Natural killer cell (primary cell): ENCODE results near the gene LEKR1. TPM values are rescaled to one million over a fixed set of nuclear protein-coding genes. Genes with fewer than 3 reads are reported as not detected.

Source experiments
- ATAC-seq, 3 donors: fragments of 150-1000 bp in 2 of 3; fragments of 200-7000 bp in 1 of 3; cut with Tn5 transposase; 1 replicate in 1 of 3; 2 replicates in 2 of 3; pipeline ENCODE4 v1.10.0; 2021; ENCODE audit warnings: mild to moderate bottlenecking in 2 of 3, moderate library complexity in 2 of 3
- DNase-seq, 2 donors: peaks; one replicate each; pipeline versions ENCODE4 v3.0.0 to v3.0.0-alpha.2; 2013 to 2021; ENCODE audit warnings: mixed read lengths in 1 of 2
- H3K27ac ChIP-seq: one replicate; pipeline ENCODE4 v1.5.1; 2013; ENCODE audit warnings: mild to moderate bottlenecking, low read length
- H3K27me3 ChIP-seq: one replicate; pipeline ENCODE4 v1.6.1; 2013; ENCODE audit warnings: low read length; ENCODE audit not compliant: control insufficient read depth, insufficient read depth
- H3K36me3 ChIP-seq: one replicate; pipeline ENCODE4 v1.6.1; 2013; ENCODE audit warnings: low read length; ENCODE audit not compliant: control insufficient read depth, insufficient read depth
- H3K4me1 ChIP-seq: one replicate; pipeline ENCODE4 v1.6.1; 2013; ENCODE audit warnings: low read length; ENCODE audit not compliant: control insufficient read depth, insufficient read depth
- H3K4me3 ChIP-seq: one replicate; pipeline ENCODE4 v1.5.1; 2013; ENCODE audit warnings: low read length
- H3K9me3 ChIP-seq: one replicate; pipeline ENCODE4 v1.6.1; 2013; ENCODE audit warnings: low read length; ENCODE audit not compliant: control insufficient read depth, insufficient read depth
- H3K27ac Mint-ChIP-seq, 2 donors: one replicate each; pipeline ENCODE4 v1.8.0; 2022; ENCODE audit warnings: mild to moderate bottlenecking in 2 of 2, mixed read lengths in 2 of 2, moderate library complexity in 1 of 2
- H3K27me3 Mint-ChIP-seq, 2 donors: one replicate each; pipeline ENCODE4 v1.8.0; 2022; ENCODE audit warnings: low read depth in 2 of 2, mixed read lengths in 2 of 2
- H3K36me3 Mint-ChIP-seq: one replicate; pipeline ENCODE4 v1.8.0; 2022; ENCODE audit warnings: mixed read lengths
- H3K4me1 Mint-ChIP-seq, 2 donors: one replicate each; pipeline ENCODE4 v1.8.0; 2022; ENCODE audit warnings: mixed read lengths in 2 of 2
- H3K4me3 Mint-ChIP-seq: one replicate; pipeline ENCODE4 v1.8.0; 2022; ENCODE audit warnings: mild to moderate bottlenecking, moderate library complexity, mixed read lengths
- H3K9me3 Mint-ChIP-seq, 2 donors: one replicate each; pipeline ENCODE4 v1.8.0; 2022; ENCODE audit warnings: mixed read lengths in 2 of 2
- WGBS: methylation state at CpG from one replicate; pipeline ENCODE4 v1.1.7; 2013; ENCODE audit warnings: missing lambda C conversion rate; ENCODE audit not compliant: insufficient coverage; 5-methylcytosine and 5-hydroxymethylcytosine counted together
- intact Hi-C: fragments of 100-400 bp; cut with micrococcal nuclease; formaldehyde crosslinking; loops from one replicate; pipeline ENCODE4 v1.14.2; 2022
- total RNA-seq, 4 donors: library from RNA; stranded (reverse); fragments of 120-200 nt in 1 of 4; gene quantifications; one replicate each; pipeline versions ENCODE4 v1.2.3 to v1.2.4, GENCODE V29; 2013 to 2022
- TF ChIP-seq, protein P1 (sequence below): fragments of 200-600 bp; IDR thresholded peaks from one replicate; pipeline ENCODE4 v1.8.0; 2022; ENCODE audit warnings: antibody characterized with exemption

The LEKR1 gene
- total RNA-seq, 3 donors from 2014 or later (not counting 1 experiment from before 2014, with no cell fraction given): 1.1 to 1.7 (median 1.2) TPM

DNA sequence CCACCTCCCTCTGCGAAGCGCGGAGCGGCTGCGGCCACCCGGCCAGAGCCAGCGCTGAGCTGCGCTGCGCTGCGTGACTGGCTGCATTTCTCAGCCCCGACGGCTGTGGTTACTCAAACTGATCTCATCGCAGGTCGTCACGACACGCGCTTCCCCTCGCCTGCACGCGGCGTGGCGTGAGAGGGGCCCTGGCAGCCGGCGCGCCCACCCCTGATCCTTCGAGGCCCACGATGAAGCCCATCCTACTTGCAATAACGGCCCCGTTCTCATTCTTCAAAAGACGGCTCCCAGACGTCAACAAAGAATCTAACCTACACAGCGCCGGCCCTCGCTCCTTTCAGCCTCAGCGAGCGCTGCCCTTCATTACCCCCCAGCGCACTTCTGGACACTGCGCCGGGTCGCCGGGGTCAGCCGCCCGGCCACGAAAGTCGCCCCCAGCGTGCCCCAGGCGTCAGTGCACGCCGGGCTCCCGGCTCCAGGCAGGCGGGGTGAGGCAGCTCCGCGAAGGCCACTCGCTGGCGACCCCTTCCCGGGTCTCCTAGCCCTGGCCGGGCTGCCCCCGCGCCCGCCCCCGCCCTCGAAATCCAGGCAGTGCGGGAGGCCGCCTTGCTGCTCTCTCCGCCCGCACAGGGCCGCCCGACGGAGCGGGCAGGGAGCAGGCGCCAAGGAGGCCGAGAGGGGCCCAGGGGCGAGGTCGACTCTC is 9.9 kb upstream of the LEKR1 start:
- peak; percentile 40 to 54 (median 47) for ATAC-seq
- peak overlapping the region; percentile 96 for H3K4me3 Mint-ChIP-seq
- Histone ChIP-seq H3K4me1 (peaks cover 12% of the 10 kb centered on the region), H3K36me3 (no peaks in the 10 kb centered on the region), H3K27ac (peak overlapping the region; percentile 79), H3K4me3 (peak overlapping the region; percentile 55), H3K27me3 (no peaks in the 10 kb centered on the region), H3K9me3 (no peaks in the 10 kb centered on the region)
- 20% methylated on average over 74 of the region's 74 CpGs for WGBS
- H3K36me3 Mint-ChIP-seq: no peaks in the 10 kb centered on the region
- intact Hi-C loops: loop anchor here (2.0 to 10.0 kb wide), 3 partner anchors 139 to 319 kb away; no protein-coding TSS in a partner anchor
- no peaks in the 10 kb centered on the region for H3K27me3 Mint-ChIP-seq
- no peaks in the 10 kb centered on the region for H3K9me3 Mint-ChIP-seq
- H3K4me1 Mint-ChIP-seq: peaks cover 31% of the 10 kb centered on the region in 2 donors
- TF ChIP-seq, protein P1, sequence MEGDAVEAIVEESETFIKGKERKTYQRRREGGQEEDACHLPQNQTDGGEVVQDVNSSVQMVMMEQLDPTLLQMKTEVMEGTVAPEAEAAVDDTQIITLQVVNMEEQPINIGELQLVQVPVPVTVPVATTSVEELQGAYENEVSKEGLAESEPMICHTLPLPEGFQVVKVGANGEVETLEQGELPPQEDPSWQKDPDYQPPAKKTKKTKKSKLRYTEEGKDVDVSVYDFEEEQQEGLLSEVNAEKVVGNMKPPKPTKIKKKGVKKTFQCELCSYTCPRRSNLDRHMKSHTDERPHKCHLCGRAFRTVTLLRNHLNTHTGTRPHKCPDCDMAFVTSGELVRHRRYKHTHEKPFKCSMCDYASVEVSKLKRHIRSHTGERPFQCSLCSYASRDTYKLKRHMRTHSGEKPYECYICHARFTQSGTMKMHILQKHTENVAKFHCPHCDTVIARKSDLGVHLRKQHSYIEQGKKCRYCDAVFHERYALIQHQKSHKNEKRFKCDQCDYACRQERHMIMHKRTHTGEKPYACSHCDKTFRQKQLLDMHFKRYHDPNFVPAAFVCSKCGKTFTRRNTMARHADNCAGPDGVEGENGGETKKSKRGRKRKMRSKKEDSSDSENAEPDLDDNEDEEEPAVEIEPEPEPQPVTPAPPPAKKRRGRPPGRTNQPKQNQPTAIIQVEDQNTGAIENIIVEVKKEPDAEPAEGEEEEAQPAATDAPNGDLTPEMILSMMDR: no peak
- H3K27ac Mint-ChIP-seq: peak overlapping the region; percentile 74 to 96
- peak; percentile 29 to 79 for DNase-seq

- DNase-seq: peak; percentile 76 to 96
- Histone ChIP-seq H3K27ac (peak overlapping the region; percentile 79), H3K9me3 (no peaks in the 10 kb centered on the region), H3K27me3 (no peaks in the 10 kb centered on the region), H3K4me3 (peak overlapping the region; percentile 55), H3K36me3 (no peaks in the 10 kb centered on the region), H3K4me1 (peaks cover 12% of the 10 kb centered on the region)
- H3K27me3 Mint-ChIP-seq: no peaks in the 10 kb centered on the region
- ATAC-seq: peak; percentile 82 to 89 (median 85)
- peak overlapping the region; percentile 79 to 96 for H3K27ac Mint-ChIP-seq
- TF ChIP-seq, protein P1: no peak
- WGBS: under 1% methylated on average over 70 of the region's 70 CpGs
- no peaks in the 10 kb centered on the region for H3K9me3 Mint-ChIP-seq
- peak overlapping the region; percentile 96 for H3K4me3 Mint-ChIP-seq
- intact Hi-C loops: loop anchor here (2.0 to 10.0 kb wide), 3 partner anchors 140 to 318 kb away; no protein-coding TSS in a partner anchor
- H3K4me1 Mint-ChIP-seq: peaks cover 31% of the 10 kb centered on the region in 2 donors
- H3K36me3 Mint-ChIP-seq: no peaks in the 10 kb centered on the region
These were observed 9.1 kb upstream of the LEKR1 start for GRCh38 chr3:156816794-156817645.

- peak overlapping the region; percentile 55 for H3K4me3 ChIP-seq
- H3K36me3 ChIP-seq: no peaks in the 10 kb centered on the region
- H3K27ac Mint-ChIP-seq: peak overlapping the region; percentile 79 to 96
- peaks cover 31% of the 10 kb centered on the region in 2 donors for H3K4me1 Mint-ChIP-seq
- H3K27ac ChIP-seq: peak overlapping the region; percentile 64
- H3K9me3 ChIP-seq: no peaks in the 10 kb centered on the region
- H3K4me1 ChIP-seq: peaks cover 12% of the 10 kb centered on the region
- 46% methylated on average over 2 of the region's 5 CpGs for WGBS
- no peaks in the 10 kb centered on the region for H3K27me3 Mint-ChIP-seq
- peak in 1 of 2 donors; percentile 75 for DNase-seq
- intact Hi-C loops: loop anchor here (2.0 to 10.0 kb wide), 3 partner anchors 141 to 317 kb away; no protein-coding TSS in a partner anchor
- ATAC-seq: no peak
- H3K27me3 ChIP-seq: no peaks in the 10 kb centered on the region
- no peaks in the 10 kb centered on the region for H3K9me3 Mint-ChIP-seq
- H3K36me3 Mint-ChIP-seq: no peaks in the 10 kb centered on the region
- TF ChIP-seq, protein P1: no peak
- peak overlapping the region; percentile 96 for H3K4me3 Mint-ChIP-seq
These were observed 8.4 kb upstream of the LEKR1 start for GRCh38 chr3:156817646-156818272.
